Gastroesophageal sphincter (tissue), 4 donors: ENCODE measurements around the gene SLC39A8. TPM values are rescaled to one million over a fixed set of nuclear protein-coding genes. Genes with fewer than 3 reads are reported as not detected.

Experiments used
- ATAC-seq: fragments of 150-250 bp; one replicate; pipeline ENCODE4 v1.9.1; 2016; ENCODE audit warnings: mild to moderate bottlenecking, moderate library complexity
- H3K27ac ChIP-seq, 4 donors: fragments of 200-600 bp; sonication (generic) in 3 of 4; 1 replicate in 3 of 4; 2 replicates in 1 of 4; pipeline ENCODE4 v1.5.1; 2016 to 2019
- H3K27me3 ChIP-seq: fragments of 200-600 bp; sonication (generic); one replicate; pipeline ENCODE4 v1.5.1; 2019
- H3K36me3 ChIP-seq, 2 donors: fragments of 200-600 bp; sonication (generic); one replicate each; pipeline ENCODE4 v1.5.1; 2019; ENCODE audit warnings: control low read depth in 1 of 2
- H3K4me1 ChIP-seq, 3 donors: fragments of 200-600 bp; sonication (generic); 1 replicate in 2 of 3; 2 replicates in 1 of 3; pipeline ENCODE4 v1.5.1; 2016 to 2019; ENCODE audit warnings: control low read depth in 2 of 3
- H3K4me3 ChIP-seq, 2 donors: fragments of 200-600 bp; sonication (generic); one replicate each; pipeline ENCODE4 v1.5.1; 2019; ENCODE audit warnings: mild to moderate bottlenecking in 1 of 2, moderate library complexity in 1 of 2
- H3K9me3 ChIP-seq, 3 donors: fragments of 200-600 bp; sonication (generic); one replicate each; pipeline ENCODE4 v1.5.1; 2017 to 2019; ENCODE audit warnings: control low read depth in 2 of 3
- EP300 ChIP-seq: sonication (generic); formaldehyde crosslinking; IDR thresholded peaks from one replicate; pipeline ENCODE4 v1.6.1; 2017; ENCODE audit warnings: antibody characterized with exemption, mild to moderate bottlenecking
- POLR2A ChIP-seq, 2 donors: fragments of 450-650 bp; IDR thresholded peaks; one replicate each; pipeline ENCODE4 v1.6.1; 2017; ENCODE audit warnings: antibody characterized with exemption in 2 of 2, mild to moderate bottlenecking in 2 of 2, moderate library complexity in 1 of 2
- POLR2AphosphoS5 ChIP-seq: sonication (generic); formaldehyde crosslinking; IDR thresholded peaks from one replicate; pipeline ENCODE4 v1.6.1; 2017; ENCODE audit warnings: antibody characterized with exemption
- WGBS, 2 donors: methylation state at CpG; one replicate each; pipeline ENCODE4 v1.1.5; 2018; ENCODE audit warnings: low coverage in 1 of 2; 5-methylcytosine and 5-hydroxymethylcytosine counted together
- total RNA-seq, 4 donors: library from RNA; depleted of rRNA; stranded (reverse); fragments of >200 nt; gene quantifications; one replicate each; pipeline ENCODE4 v1.1.0, GENCODE V29; 2016
- TF ChIP-seq, protein P1 (sequence below), 4 experiments: fragments of 200-600 bp in 2 of 4; fragments of 450-650 bp in 2 of 4; sonication (generic) in 1 of 4; IDR thresholded peaks; one replicate each; pipeline ENCODE4 v1.5.1; 2017 to 2019; ENCODE audit warnings: antibody characterized with exemption in 4 of 4, mild to moderate bottlenecking in 2 of 4, moderate library complexity in 2 of 4

SLC39A8 gene
- total RNA-seq, 4 donors from 2014 or later, result 1.7 to 13.8 (median 4.8) TPM

DNA sequence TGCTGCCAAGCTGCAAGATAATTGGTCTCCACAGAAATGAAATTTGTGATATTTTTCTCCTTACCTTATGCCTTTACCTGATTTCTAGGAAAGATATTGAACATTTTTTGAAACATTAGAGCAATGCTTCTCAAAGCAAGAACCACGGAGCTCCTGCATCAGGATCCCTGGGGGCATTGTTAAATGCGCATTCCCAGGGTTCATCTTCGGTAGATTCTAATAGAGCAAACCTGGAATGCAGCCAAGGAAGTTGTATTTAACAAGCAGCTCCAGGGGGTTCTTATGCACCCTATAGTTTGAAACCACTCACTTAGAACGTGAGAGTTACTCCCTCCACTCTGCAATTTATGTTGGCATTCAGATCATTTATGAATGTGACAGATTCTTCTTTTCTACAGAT lies 126.2 kb downstream of the SLC39A8 start:
- WGBS, 2 donors, result 32 to 39% methylated on average over 3 to 4 of the region's 4 CpGs
- Histone ChIP-seq H3K36me3 (no peaks in the 10 kb centered on the region), H3K4me1 (no peaks in the 10 kb centered on the region), H3K9me3 (no peaks in the 10 kb centered on the region), H3K27me3 (no peaks in the 10 kb centered on the region), H3K27ac (no peak overlapping the region), H3K4me3 (no peak overlapping the region)
- ATAC-seq, result no peak
- TF ChIP-seq, protein P1, sequence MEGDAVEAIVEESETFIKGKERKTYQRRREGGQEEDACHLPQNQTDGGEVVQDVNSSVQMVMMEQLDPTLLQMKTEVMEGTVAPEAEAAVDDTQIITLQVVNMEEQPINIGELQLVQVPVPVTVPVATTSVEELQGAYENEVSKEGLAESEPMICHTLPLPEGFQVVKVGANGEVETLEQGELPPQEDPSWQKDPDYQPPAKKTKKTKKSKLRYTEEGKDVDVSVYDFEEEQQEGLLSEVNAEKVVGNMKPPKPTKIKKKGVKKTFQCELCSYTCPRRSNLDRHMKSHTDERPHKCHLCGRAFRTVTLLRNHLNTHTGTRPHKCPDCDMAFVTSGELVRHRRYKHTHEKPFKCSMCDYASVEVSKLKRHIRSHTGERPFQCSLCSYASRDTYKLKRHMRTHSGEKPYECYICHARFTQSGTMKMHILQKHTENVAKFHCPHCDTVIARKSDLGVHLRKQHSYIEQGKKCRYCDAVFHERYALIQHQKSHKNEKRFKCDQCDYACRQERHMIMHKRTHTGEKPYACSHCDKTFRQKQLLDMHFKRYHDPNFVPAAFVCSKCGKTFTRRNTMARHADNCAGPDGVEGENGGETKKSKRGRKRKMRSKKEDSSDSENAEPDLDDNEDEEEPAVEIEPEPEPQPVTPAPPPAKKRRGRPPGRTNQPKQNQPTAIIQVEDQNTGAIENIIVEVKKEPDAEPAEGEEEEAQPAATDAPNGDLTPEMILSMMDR (IDR thresholded peaks at IDR 0.05), result no peak
- TF ChIP-seq POLR2AphosphoS5 (no peak), POLR2A (IDR thresholded peaks at IDR 0.05) (no peak), EP300 (no peak)

GRCh38 chr4:102218656-102219055 lies 126.6 kb downstream of the SLC39A8 start:
- Histone ChIP-seq H3K9me3 (no peaks in the 10 kb centered on the region), H3K4me3 (no peak overlapping the region), H3K27me3 (no peaks in the 10 kb centered on the region), H3K4me1 (no peaks in the 10 kb centered on the region), H3K36me3 (no peaks in the 10 kb centered on the region), H3K27ac (no peak overlapping the region)
- no peak for TF ChIP-seq EP300
- TF ChIP-seq, protein P1 (IDR thresholded peaks at IDR 0.05), result no peak
- no peak for TF ChIP-seq POLR2A (IDR thresholded peaks at IDR 0.05)
- no peak for TF ChIP-seq POLR2AphosphoS5
- 41 to 69% methylated on average over 2 to 3 of the region's 3 CpGs for WGBS, 2 donors
- no peak for ATAC-seq

DNA sequence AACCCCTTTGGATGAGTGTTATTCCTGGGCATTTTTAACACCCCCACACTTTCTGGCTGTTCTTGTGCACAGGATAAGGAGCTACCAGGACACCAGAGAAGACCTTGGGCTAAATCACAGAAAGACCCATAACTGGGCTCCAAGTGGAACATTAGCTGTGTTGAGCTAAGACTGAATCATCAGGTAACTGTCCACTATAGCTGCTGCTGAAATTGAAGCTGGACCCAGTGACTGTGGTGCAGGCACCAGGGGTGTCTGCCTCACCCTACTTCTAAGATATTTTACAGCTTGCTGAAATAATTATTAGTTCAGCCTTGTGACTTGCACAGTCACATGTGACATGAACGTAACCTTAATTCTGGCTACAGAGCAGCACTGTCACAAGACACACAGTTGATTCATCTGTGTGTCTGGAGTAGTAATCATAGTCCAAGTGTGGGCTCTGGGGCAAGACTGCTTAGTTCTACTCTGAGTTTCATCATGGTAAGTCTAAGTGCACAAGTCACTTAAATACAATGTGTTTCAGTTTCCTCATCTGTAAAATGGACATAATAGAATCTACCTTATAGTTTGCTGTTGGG lies 127.4 kb downstream of the SLC39A8 start:
- H3K9me3 ChIP-seq, result no peaks in the 10 kb centered on the region
- H3K4me1 ChIP-seq, result no peaks in the 10 kb centered on the region
- WGBS, 2 donors, result no CpG with 5 or more reads among the region's 1 CpG
- no peak for TF ChIP-seq POLR2A (IDR thresholded peaks at IDR 0.05)
- TF ChIP-seq EP300, result no peak
- H3K36me3 ChIP-seq, result no peaks in the 10 kb centered on the region
- H3K27me3 ChIP-seq, result no peaks in the 10 kb centered on the region
- ATAC-seq, result no peak
- H3K4me3 ChIP-seq, result no peak overlapping the region
- H3K27ac ChIP-seq, result no peak overlapping the region

DNA sequence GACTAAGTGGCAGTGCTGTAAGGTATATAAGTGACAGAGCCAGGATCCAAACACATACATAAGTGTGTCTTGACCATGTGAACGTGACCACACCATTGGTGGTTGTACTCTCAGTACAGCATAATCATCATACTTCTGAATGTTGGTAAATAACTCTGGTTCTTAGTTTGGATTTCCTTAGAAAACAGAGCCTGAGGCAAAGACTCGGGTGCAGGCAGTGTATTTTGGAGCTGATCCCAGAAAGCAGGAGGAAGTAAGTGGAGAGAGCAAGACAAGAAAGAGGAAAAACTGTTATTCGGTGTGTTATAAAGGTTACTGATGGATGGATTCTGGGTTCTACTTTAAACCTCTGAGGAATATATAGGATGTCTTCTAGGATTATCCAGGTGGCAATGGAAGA lies 127.9 kb downstream of the SLC39A8 start:
- Histone ChIP-seq H3K4me1 (no peaks in the 10 kb centered on the region), H3K36me3 (no peaks in the 10 kb centered on the region), H3K27me3 (no peaks in the 10 kb centered on the region), H3K27ac (no peak overlapping the region), H3K4me3 (no peak overlapping the region), H3K9me3 (no peaks in the 10 kb centered on the region)
- 29 to 38% methylated on average over 3 of the region's 3 CpGs for WGBS, 2 donors
- no peak for ATAC-seq
- TF ChIP-seq POLR2AphosphoS5 (no peak), EP300 (no peak), POLR2A (IDR thresholded peaks at IDR 0.05) (no peak)
- TF ChIP-seq, protein P1 (IDR thresholded peaks at IDR 0.05), result no peak

- H3K4me1 ChIP-seq, result no peaks in the 10 kb centered on the region
- WGBS, 2 donors, result 84 to 90% methylated on average over 3 of the region's 3 CpGs
- ATAC-seq, result no peak
- no peak overlapping the region for H3K4me3 ChIP-seq
- TF ChIP-seq POLR2A (IDR thresholded peaks at IDR 0.05), result no peak
- TF ChIP-seq, protein P1 (IDR thresholded peaks at IDR 0.05), result no peak
- TF ChIP-seq EP300, result no peak
- no peak for TF ChIP-seq POLR2AphosphoS5
- no peak overlapping the region for H3K27ac ChIP-seq
- no peaks in the 10 kb centered on the region for H3K27me3 ChIP-seq
- no peaks in the 10 kb centered on the region for H3K36me3 ChIP-seq
- no peaks in the 10 kb centered on the region for H3K9me3 ChIP-seq
Observed at GRCh38 chr4:102216666-102217065, 128.6 kb downstream of the SLC39A8 start.
